ENCODE data around the gene OBI1. TPM values are rescaled to one million over a fixed set of nuclear protein-coding genes. Genes with fewer than 3 reads are reported as not detected.

The OBI1 gene
- total and polyA plus RNA-seq, 10 of the 15 experiments (the other 5 are each of a cell fraction or from before 2014, with no cell fraction given): 15.5 to 34.2 (median 22.0) TPM

DNA sequence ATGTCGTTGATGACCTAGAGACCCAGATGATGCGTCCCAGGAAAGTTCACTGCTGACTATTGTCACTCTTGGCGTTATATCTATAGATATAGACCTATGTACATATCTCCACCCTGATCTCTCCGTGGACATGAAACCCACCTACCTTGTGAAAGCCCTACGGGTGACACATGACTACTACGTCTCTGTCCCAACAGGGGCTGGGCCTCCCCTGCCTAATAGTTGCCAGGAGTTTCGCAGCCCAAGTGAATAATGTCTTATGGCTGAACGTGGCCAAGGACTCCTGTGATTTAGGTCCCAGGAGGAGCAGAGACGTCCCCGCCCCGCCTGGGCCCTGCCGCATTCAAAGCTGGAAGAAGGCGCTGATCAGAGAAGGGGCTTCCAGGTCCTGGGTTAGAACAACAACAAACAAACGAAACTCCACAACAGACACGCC, 50.7 kb downstream of the OBI1 start:
- DNase-seq (ENCODE audit: low read depth, low spot score) (no peak), ATAC-seq (no peak), FAIRE-seq (no peak)
- H3K36me3 ChIP-seq (ENCODE audit: control insufficient read depth in 2 of 2, insufficient read depth in 2 of 2, low read length in 1 of 2): no peaks in the 10 kb centered on the region
- H3K27ac ChIP-seq (ENCODE audit: control insufficient read depth, insufficient read depth): no peak overlapping the region
- ChIA-PET CTCF (no interaction called here), SMC1A (ENCODE audit: uncharacterized antibody, unreplicated experiment) (no interaction called here), RAD21 (ENCODE audit: unreplicated experiment) (no interaction called here), POLR2A (no interaction called here)
- peaks cover 17 to 44% of the 10 kb centered on the region in 2 experiments for H3K27me3 ChIP-seq (replicated peaks in 1 of 2; ENCODE audit: control insufficient read depth in 2 of 2, insufficient read depth in 2 of 2, low read length in 1 of 2)
- no peak overlapping the region for H3K9ac ChIP-seq (ENCODE audit: control insufficient read depth, insufficient read depth, low read length)
- no peak overlapping the region; the same call in 1 of the 2 replicates for H3K4me3 ChIP-seq
- TF ChIP-seq, protein P1, sequence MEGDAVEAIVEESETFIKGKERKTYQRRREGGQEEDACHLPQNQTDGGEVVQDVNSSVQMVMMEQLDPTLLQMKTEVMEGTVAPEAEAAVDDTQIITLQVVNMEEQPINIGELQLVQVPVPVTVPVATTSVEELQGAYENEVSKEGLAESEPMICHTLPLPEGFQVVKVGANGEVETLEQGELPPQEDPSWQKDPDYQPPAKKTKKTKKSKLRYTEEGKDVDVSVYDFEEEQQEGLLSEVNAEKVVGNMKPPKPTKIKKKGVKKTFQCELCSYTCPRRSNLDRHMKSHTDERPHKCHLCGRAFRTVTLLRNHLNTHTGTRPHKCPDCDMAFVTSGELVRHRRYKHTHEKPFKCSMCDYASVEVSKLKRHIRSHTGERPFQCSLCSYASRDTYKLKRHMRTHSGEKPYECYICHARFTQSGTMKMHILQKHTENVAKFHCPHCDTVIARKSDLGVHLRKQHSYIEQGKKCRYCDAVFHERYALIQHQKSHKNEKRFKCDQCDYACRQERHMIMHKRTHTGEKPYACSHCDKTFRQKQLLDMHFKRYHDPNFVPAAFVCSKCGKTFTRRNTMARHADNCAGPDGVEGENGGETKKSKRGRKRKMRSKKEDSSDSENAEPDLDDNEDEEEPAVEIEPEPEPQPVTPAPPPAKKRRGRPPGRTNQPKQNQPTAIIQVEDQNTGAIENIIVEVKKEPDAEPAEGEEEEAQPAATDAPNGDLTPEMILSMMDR (IDR thresholded peaks at IDR 0.05 in 2 of 3, conservative IDR thresholded peaks at IDR 0.05 in 1 of 3; ENCODE audit: control insufficient read depth in 2 of 3, extremely low read depth in 1 of 3, insufficient read depth in 1 of 3, low read depth in 3 of 3, low read length in 3 of 3): no peak
- TF ChIP-seq EZH2 (IDR thresholded peaks at IDR 0.05; ENCODE audit: borderline replicate concordance, control insufficient read depth, low read depth, low read length): 0 out of 2 replicates have a peak, but pooled peaks have one; percentile 48
- in situ Hi-C loops (cut with MboI): no loop called here
- H3K9me3 ChIP-seq (replicated peaks; ENCODE audit: control insufficient read depth, insufficient read depth, low read length): no peaks in the 10 kb centered on the region; the same call in 2 of the 3 replicates
- intact Hi-C loops (cut with micrococcal nuclease; ENCODE audit: unreplicated experiment): no loop called here
- peaks cover 2% of the 10 kb centered on the region; the same call in 1 of the 2 replicates for H4K20me1 ChIP-seq (ENCODE audit: control insufficient read depth, insufficient read depth)
- WGBS (ENCODE audit: insufficient coverage, insufficient replicate concordance, low lambda C conversion rate, missing lambda C conversion rate): 44% methylated on average over 15 of the region's 15 CpGs
- no peaks in the 10 kb centered on the region; the same call in 1 of the 2 replicates for H3K4me1 ChIP-seq (ENCODE audit: control insufficient read depth, insufficient read depth, low read length)
- H3K4me2 ChIP-seq (ENCODE audit: control insufficient read depth, insufficient read depth): peak overlapping the region; percentile 92
- no peak overlapping the region for H2AFZ ChIP-seq (ENCODE audit: control insufficient read depth, low read depth, low read length)
- no TSS peak for BruUV-seq (replicated peaks)
- no peaks in the 10 kb centered on the region for H3K79me2 ChIP-seq (ENCODE audit: control insufficient read depth, insufficient read depth, low read length)

DNA sequence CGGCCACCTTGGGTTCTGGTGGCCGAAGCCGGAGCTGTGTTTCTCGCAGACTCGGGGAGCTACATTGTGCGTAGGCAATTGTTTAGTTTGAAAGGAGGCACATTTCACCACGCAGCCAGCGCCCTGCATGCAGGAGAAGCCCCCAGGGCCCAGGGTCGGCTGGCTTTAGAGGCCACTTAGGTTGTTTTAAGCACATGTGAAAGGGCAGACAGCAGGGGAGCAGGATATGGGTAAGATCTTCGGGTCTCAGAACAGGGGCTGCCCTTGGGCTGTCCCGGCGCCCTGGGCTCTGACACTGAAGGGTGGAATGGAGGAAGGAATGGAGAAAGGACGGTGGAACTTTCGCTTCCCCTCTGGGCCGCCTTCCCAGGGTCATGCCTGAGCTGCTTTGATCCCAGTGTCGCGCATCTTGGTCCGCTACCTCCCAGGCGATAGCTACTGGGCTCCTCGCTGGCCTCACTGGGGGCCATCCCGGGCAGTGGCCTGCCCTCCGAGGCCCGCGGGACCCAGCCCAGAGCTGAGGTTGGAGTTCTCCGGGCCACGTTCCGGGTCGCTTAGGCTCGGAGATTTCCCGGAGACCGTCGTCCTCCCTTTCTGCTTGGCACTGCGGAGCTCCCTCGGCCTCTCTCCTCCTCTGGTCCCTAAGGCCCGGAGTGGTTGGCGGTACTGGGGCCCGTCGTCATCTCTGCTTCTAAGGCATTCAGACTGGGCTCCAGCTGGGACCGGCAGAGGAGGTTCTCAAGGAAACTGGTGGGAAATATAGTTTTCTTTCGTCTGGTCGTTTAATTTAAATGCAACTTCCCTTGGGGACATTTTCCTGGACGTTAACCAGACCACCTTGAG, 51.3 kb downstream of the OBI1 start:
- no peak overlapping the region for H3K9ac ChIP-seq (ENCODE audit: control insufficient read depth, insufficient read depth, low read length)
- FAIRE-seq: no peak
- H2AFZ ChIP-seq (ENCODE audit: control insufficient read depth, low read depth, low read length): no peak overlapping the region
- H3K27ac ChIP-seq (ENCODE audit: control insufficient read depth, insufficient read depth): no peak overlapping the region
- SMC1A ChIA-PET (ENCODE audit: uncharacterized antibody, unreplicated experiment): no interaction called here
- ATAC-seq: no peak
- no peak for DNase-seq (ENCODE audit: low read depth, low spot score)
- no peak overlapping the region for H3K4me3 ChIP-seq
- intact Hi-C loops (cut with micrococcal nuclease; ENCODE audit: unreplicated experiment) (no loop called here), in situ Hi-C loops (cut with MboI) (no loop called here)
- no peaks in the 10 kb centered on the region for H3K36me3 ChIP-seq (ENCODE audit: control insufficient read depth in 2 of 2, insufficient read depth in 2 of 2, low read length in 1 of 2)
- H3K9me3 ChIP-seq (replicated peaks; ENCODE audit: control insufficient read depth, insufficient read depth, low read length): no peaks in the 10 kb centered on the region; the same call in 2 of the 3 replicates
- H3K27me3 ChIP-seq (replicated peaks in 1 of 2; ENCODE audit: control insufficient read depth in 2 of 2, insufficient read depth in 2 of 2, low read length in 1 of 2): peaks cover 21 to 47% of the 10 kb centered on the region in 2 experiments
- CTCF ChIA-PET: no interaction called here
- BruUV-seq (replicated peaks): no TSS peak
- H3K4me1 ChIP-seq (ENCODE audit: control insufficient read depth, insufficient read depth, low read length): peaks cover 4% of the 10 kb centered on the region
- H4K20me1 ChIP-seq (ENCODE audit: control insufficient read depth, insufficient read depth): peaks cover 2% of the 10 kb centered on the region; the same call in 1 of the 2 replicates
- WGBS (ENCODE audit: insufficient coverage, insufficient replicate concordance, low lambda C conversion rate, missing lambda C conversion rate): 52% methylated on average over 39 of the region's 42 CpGs
- RAD21 ChIA-PET (ENCODE audit: unreplicated experiment): no interaction called here
- no peaks in the 10 kb centered on the region for H3K79me2 ChIP-seq (ENCODE audit: control insufficient read depth, insufficient read depth, low read length)
- POLR2A ChIA-PET: no interaction called here
- no peak overlapping the region for H3K4me2 ChIP-seq (ENCODE audit: control insufficient read depth, insufficient read depth)
- TF ChIP-seq PML (IDR thresholded peaks at IDR 0.05; ENCODE audit: low read length): no peak
- TF ChIP-seq ZBED1 (IDR thresholded peaks at IDR 0.05; ENCODE audit: borderline replicate concordance): no peak
- TF ChIP-seq, protein P2, sequence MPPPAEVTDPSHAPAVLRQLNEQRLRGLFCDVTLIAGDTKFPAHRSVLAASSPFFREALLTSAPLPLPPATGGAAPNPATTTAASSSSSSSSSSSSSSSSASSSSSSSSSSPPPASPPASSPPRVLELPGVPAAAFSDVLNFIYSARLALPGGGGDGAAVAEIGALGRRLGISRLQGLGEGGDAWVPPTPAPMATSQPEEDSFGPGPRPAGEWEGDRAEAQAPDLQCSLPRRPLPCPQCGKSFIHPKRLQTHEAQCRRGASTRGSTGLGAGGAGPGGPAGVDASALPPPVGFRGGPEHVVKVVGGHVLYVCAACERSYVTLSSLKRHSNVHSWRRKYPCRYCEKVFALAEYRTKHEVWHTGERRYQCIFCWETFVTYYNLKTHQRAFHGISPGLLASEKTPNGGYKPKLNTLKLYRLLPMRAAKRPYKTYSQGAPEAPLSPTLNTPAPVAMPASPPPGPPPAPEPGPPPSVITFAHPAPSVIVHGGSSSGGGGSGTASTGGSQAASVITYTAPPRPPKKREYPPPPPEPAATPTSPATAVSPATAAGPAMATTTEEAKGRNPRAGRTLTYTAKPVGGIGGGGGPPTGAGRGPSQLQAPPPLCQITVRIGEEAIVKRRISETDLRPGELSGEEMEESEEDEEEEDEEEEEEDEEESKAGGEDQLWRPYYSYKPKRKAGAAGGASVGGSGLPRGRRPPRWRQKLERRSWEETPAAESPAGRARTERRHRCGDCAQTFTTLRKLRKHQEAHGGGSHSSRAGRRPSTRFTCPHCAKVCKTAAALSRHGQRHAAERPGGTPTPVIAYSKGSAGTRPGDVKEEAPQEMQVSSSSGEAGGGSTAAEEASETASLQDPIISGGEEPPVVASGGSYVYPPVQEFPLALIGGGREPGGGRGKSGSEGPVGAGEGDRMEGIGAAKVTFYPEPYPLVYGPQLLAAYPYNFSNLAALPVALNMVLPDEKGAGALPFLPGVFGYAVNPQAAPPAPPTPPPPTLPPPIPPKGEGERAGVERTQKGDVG (CRISPR knock-in tag; IDR thresholded peaks at IDR 0.05): no peak
- no peak for TF ChIP-seq IRF4 (IDR thresholded peaks at IDR 0.05; ENCODE audit: low read depth, low read length)
- no peak for TF ChIP-seq GATAD2B (conservative IDR thresholded peaks at IDR 0.05; ENCODE audit: low read depth)
- TF ChIP-seq KAT2A (conservative IDR thresholded peaks at IDR 0.05; ENCODE audit: control insufficient read depth, low read depth, low read length): no peak
- no peak for TF ChIP-seq MTA3 (IDR thresholded peaks at IDR 0.05; ENCODE audit: borderline replicate concordance, low read length)
- no peak for TF ChIP-seq ZNF274 (IDR thresholded peaks at IDR 0.05; ENCODE audit: insufficient read depth, insufficient read length)
- TF ChIP-seq NBN (IDR thresholded peaks at IDR 0.05): no peak
- TF ChIP-seq ZNF622 (IDR thresholded peaks at IDR 0.05): no peak
